NOMO-1 treated with DMSO at 0.1 percent for 48 hours (cell line): ENCODE data around the gene STAT2.
A peak's percentile ranks its signal among the peaks of the same experiment; 100 is the strongest.
"Not testable (repeated sequence)": the region's sequence is repeated elsewhere in the genome, so short reads cannot be mapped to it uniquely, and the experiment has no call there.

Experiments
- DNase-seq: peaks from one replicate; lab custom pipeline; 2025; ENCODE audit not compliant: unreplicated experiment; lab: John Stamatoyannopoulos, UW

The STAT2 gene

GRCh38 chr12:56362130-56363059, 2.5 kb upstream of the STAT2 start, which contains the start of gene APOF:
TSS of gene APOF (minus strand) at chr12:56362857. CDS start at chr12:56362745, 112 bp downstream.
- DNase-seq: no peak

GRCh38 chr12:56361487-56362129, 1.7 kb upstream of the STAT2 start:
- DNase-seq: no peak

- DNase-seq: peak; percentile 52
Measured at GRCh38 chr12:56358836-56359532, 923 bp downstream of the STAT2 start.

- no peak for DNase-seq
Measured at GRCh38 chr12:56351325-56351724, 8.6 kb downstream of the STAT2 start.

GRCh38 chr12:56350662-56351061, 9.2 kb downstream of the STAT2 start:
- no peak for DNase-seq

- no peak for DNase-seq
Measured at GRCh38 chr12:56348776-56349175, 11.1 kb downstream of the STAT2 start.

- not testable (repeated sequence) for DNase-seq
Measured at GRCh38 chr12:56347255-56347654, 12.7 kb downstream of the STAT2 start.

GRCh38 chr12:56346675-56347074, 13.2 kb downstream of the STAT2 start:
- DNase-seq: no peak

- not testable (repeated sequence) for DNase-seq
Measured at GRCh38 chr12:56342290-56342689, 17.6 kb downstream of the STAT2 start.

GRCh38 chr12:56341616-56342015, 18.3 kb downstream of the STAT2 start:
- DNase-seq: no peak

- DNase-seq: no peak
Measured at GRCh38 chr12:56339158-56339422, 20.8 kb downstream of the STAT2 start.

- DNase-seq: peak; percentile 10
Measured at GRCh38 chr12:56338308-56339157, 21.4 kb downstream of the STAT2 start, which contains the start of gene IL23A. TSS of gene IL23A (plus strand) at chr12:56338884. CDS start at chr12:56339045, 161 bp downstream.

GRCh38 chr12:56337753-56338251, 22.1 kb downstream of the STAT2 start:
- DNase-seq: peak; percentile 13

GRCh38 chr12:56336361-56337167, 23.3 kb downstream of the STAT2 start:
- DNase-seq: peak; percentile 89

GRCh38 chr12:56335527-56335926, 24.4 kb downstream of the STAT2 start:
- DNase-seq: not testable (repeated sequence)

GRCh38 chr12:56334490-56334793, 25.5 kb downstream of the STAT2 start:
- DNase-seq: no peak

- peak; percentile 95 for DNase-seq
Measured at GRCh38 chr12:56333679-56334489, 26.0 kb downstream of the STAT2 start, which contains the start of gene PAN2. TSS of gene PAN2 (minus strand) at chr12:56334000. CDS start at chr12:56333094, 906 bp downstream.

GRCh38 chr12:56333197-56333678, 26.7 kb downstream of the STAT2 start:
- peak; percentile 81 for DNase-seq
